HG03064 (cell line): Measurements from ENCODE around the gene PYCARD.

ENCODE experiments used
- ATAC-seq: cut with Tn5 transposase; IDR thresholded peaks from one replicate; pipeline ENCODE4 v1.9.1; 2021; ENCODE audit warnings: low read depth; ENCODE audit not compliant: unreplicated experiment

The PYCARD gene

DNA sequence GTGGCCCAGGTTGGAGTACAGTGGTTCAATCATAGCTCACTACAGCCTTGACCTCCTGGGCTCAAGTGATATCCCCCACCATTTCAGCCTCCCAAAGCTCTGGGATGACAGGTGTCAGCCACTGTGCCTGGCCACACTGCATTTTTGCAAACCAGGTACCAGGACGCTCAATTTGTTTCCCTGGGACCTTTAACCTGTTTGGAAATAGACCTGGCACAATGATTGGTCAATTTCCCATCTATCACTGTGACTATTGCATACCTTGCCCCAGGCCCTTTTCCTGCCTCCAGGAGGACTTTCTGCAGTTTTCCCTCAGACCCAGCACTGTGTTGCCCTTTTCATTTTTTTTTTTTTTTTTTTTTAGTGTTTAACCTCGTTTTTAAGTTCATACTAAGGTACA, 33.7 kb downstream of the PYCARD start:
- no peak for ATAC-seq

DNA sequence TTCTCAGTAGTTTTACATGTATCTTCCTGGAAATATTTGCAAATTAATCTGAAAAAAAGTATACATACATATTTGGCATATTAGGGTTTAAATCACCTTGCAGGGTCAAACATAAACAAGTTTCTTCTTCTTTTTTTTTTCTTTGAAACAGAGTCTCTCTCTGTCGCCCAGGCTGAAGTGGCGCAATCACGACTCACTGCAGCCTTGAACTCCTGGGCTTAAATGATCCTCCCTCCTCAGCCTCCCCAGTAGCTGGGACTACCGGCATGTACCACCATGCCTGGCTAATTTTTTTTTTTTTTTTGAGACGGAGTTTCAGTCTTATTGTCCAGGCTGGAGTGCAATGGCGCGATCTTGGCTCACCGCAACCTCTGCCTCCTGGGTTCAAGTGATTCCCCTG, 35.2 kb downstream of the PYCARD start:
- no peak for ATAC-seq

DNA sequence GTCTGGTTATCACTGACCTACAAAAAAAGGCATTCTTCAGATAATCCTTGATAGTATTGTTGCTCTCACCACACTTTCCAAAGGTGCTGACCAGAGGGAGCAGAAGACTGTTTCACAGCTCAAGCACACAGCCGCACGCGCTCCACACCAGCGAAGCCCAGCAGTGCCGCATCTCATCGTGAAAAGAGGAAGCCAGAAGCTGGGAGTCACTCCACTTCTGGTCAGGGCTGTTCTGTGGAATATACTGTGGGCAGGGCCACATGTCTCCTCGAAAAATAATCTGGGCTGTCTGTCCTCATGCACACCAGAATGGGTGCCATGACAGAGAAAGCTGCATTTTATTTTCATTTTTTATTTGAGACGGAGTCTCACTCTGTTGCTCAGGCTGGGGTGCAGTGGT, 45.4 kb downstream of the PYCARD start:
- ATAC-seq = no peak
